WTC11 (cell line): ENCODE measurements around the gene OSBPL7. TPM values are rescaled to one million over a fixed set of nuclear protein-coding genes. Genes with fewer than 3 reads are reported as not detected.
A peak's percentile ranks its signal among the peaks of the same experiment; 100 is the strongest.

Source experiments
- CREM ChIP-seq: sonication (generic); formaldehyde crosslinking; IDR thresholded peaks from 2 replicates; pipeline ENCODE4 v1.8.1; 2022; ENCODE audit warnings: mild to moderate bottlenecking, missing genetic modification reagents, moderate library complexity
- E2F4 ChIP-seq: sonication (generic); formaldehyde crosslinking; IDR thresholded peaks from 2 replicates; pipeline ENCODE4 v1.8.1; 2022; ENCODE audit warnings: low read depth, mild to moderate bottlenecking, moderate library complexity, missing genetic modification reagents, borderline replicate concordance
- ELF4 ChIP-seq: sonication (generic); formaldehyde crosslinking; IDR thresholded peaks from 2 replicates; pipeline ENCODE4 v1.8.1; 2022; ENCODE audit warnings: low read depth, mild to moderate bottlenecking, moderate library complexity, missing genetic modification reagents
- FOXK1 ChIP-seq: sonication (generic); formaldehyde crosslinking; IDR thresholded peaks from 2 replicates; pipeline ENCODE4 v1.8.0; 2022; ENCODE audit warnings: mild to moderate bottlenecking, moderate library complexity, missing genetic modification reagents
- GABPB1 ChIP-seq: sonication (generic); formaldehyde crosslinking; IDR thresholded peaks from 2 replicates; pipeline ENCODE4 v1.8.1; 2023; ENCODE audit warnings: mild to moderate bottlenecking, missing genetic modification reagents
- HMGXB4 ChIP-seq: sonication (generic); formaldehyde crosslinking; IDR thresholded peaks from 2 replicates; pipeline ENCODE4 v1.8.1; 2023; ENCODE audit warnings: mild to moderate bottlenecking, moderate library complexity, missing genetic modification reagents
- JAZF1 ChIP-seq: fragments of 250-450 bp; sonication (Bioruptor Pico); IDR thresholded peaks from 2 replicates; pipeline ENCODE4 v1.9.0; 2021; ENCODE audit warnings: moderate library complexity, mild to moderate bottlenecking, inconsistent platforms
- MAX ChIP-seq: sonication (generic); formaldehyde crosslinking; IDR thresholded peaks from 2 replicates; pipeline ENCODE4 v1.8.0; 2022; ENCODE audit warnings: mild to moderate bottlenecking, missing genetic modification reagents
- MXD4 ChIP-seq: fragments of 250-450 bp; sonication (Bioruptor Pico); IDR thresholded peaks from 2 replicates; pipeline ENCODE4 v1.8.0; 2021; ENCODE audit warnings: mild to moderate bottlenecking, moderate library complexity, borderline replicate concordance
- NR1H2 ChIP-seq: sonication (generic); formaldehyde crosslinking; IDR thresholded peaks from 2 replicates; pipeline ENCODE4 v1.9.0; 2021; ENCODE audit warnings: mild to moderate bottlenecking, moderate library complexity, missing genetic modification reagents
- PRRX2 ChIP-seq: fragments of 250-450 bp; sonication (Bioruptor Pico); IDR thresholded peaks from 2 replicates; pipeline ENCODE4 v1.8.0; 2021; ENCODE audit warnings: mild to moderate bottlenecking
- SMAD3 ChIP-seq: sonication (generic); formaldehyde crosslinking; IDR thresholded peaks from 2 replicates; pipeline ENCODE4 v1.8.0; 2022; ENCODE audit warnings: missing genetic modification reagents, mild to moderate bottlenecking, borderline replicate concordance
- SP1 ChIP-seq: sonication (generic); formaldehyde crosslinking; conservative IDR thresholded peaks from 2 replicates; pipeline ENCODE4 v1.8.1; 2022; ENCODE audit warnings: missing genetic modification reagents
- TP53 ChIP-seq: sonication (generic); formaldehyde crosslinking; IDR thresholded peaks from 2 replicates; pipeline ENCODE4 v1.8.1; 2023; ENCODE audit warnings: mild to moderate bottlenecking, missing genetic modification reagents
- ZNF219 ChIP-seq: sonication (generic); formaldehyde crosslinking; IDR thresholded peaks from 2 replicates; pipeline ENCODE4 v1.8.0; 2023; ENCODE audit warnings: missing genetic modification reagents, mild to moderate bottlenecking, borderline replicate concordance
- ZNF281 ChIP-seq: sonication (generic); formaldehyde crosslinking; IDR thresholded peaks from 2 replicates; pipeline ENCODE4 v1.8.0; 2023; ENCODE audit warnings: mild to moderate bottlenecking, missing genetic modification reagents
- total RNA-seq: library from RNA; stranded (reverse); gene quantifications from 3 replicates; pipeline ENCODE4 v1.2.3, GENCODE V29; 2021
- TF ChIP-seq, protein P1 (sequence below): sonication (generic); formaldehyde crosslinking; IDR thresholded peaks from 2 replicates; pipeline ENCODE4 v1.8.0; 2022; ENCODE audit warnings: missing genetic modification reagents
- TF ChIP-seq, protein P2 (sequence below): fragments of 250-450 bp; sonication (Bioruptor Pico); IDR thresholded peaks from 2 replicates; pipeline ENCODE4 v1.9.0; 2021; ENCODE audit warnings: mild to moderate bottlenecking
- TF ChIP-seq, protein P3 (sequence below): sonication (generic); formaldehyde crosslinking; IDR thresholded peaks from 2 replicates; pipeline ENCODE4 v1.8.1; 2023; ENCODE audit warnings: mild to moderate bottlenecking, missing genetic modification reagents, moderate library complexity

OSBPL7 gene
- total RNA-seq, 1 experiment from 2014 or later = 13.5 TPM

GRCh38 chr17:47831003-47831933 lies 9.7 kb upstream of the OSBPL7 start, which contains the start of the genes LRRC46 and MRPL10 (continued):
- TF ChIP-seq, protein P1, sequence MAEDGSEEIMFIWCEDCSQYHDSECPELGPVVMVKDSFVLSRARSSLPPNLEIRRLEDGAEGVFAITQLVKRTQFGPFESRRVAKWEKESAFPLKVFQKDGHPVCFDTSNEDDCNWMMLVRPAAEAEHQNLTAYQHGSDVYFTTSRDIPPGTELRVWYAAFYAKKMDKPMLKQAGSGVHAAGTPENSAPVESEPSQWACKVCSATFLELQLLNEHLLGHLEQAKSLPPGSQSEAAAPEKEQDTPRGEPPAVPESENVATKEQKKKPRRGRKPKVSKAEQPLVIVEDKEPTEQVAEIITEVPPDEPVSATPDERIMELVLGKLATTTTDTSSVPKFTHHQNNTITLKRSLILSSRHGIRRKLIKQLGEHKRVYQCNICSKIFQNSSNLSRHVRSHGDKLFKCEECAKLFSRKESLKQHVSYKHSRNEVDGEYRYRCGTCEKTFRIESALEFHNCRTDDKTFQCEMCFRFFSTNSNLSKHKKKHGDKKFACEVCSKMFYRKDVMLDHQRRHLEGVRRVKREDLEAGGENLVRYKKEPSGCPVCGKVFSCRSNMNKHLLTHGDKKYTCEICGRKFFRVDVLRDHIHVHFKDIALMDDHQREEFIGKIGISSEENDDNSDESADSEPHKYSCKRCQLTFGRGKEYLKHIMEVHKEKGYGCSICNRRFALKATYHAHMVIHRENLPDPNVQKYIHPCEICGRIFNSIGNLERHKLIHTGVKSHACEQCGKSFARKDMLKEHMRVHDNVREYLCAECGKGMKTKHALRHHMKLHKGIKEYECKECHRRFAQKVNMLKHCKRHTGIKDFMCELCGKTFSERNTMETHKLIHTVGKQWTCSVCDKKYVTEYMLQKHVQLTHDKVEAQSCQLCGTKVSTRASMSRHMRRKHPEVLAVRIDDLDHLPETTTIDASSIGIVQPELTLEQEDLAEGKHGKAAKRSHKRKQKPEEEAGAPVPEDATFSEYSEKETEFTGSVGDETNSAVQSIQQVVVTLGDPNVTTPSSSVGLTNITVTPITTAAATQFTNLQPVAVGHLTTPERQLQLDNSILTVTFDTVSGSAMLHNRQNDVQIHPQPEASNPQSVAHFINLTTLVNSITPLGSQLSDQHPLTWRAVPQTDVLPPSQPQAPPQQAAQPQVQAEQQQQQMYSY (CRISPR knock-in tag) = no peak
- TF ChIP-seq JAZF1 (CRISPR knock-in tag) (no peak), MXD4 (CRISPR knock-in tag) (no peak), ELF4 (no peak), FOXK1 (CRISPR knock-in tag) (peak; percentile 72; the same call in 1 of the 2 replicates), TP53 (no peak), CREM (0 out of 2 replicates have a peak, but pooled peaks have one; percentile 8), E2F4 (CRISPR knock-in tag) (no peak), GABPB1 (no peak; the same call in 1 of the 2 replicates), HMGXB4 (peak; percentile 52; the same call in 1 of the 2 replicates), MAX (peak; percentile 43; the same call in 1 of the 2 replicates), SMAD3 (no peak), NR1H2 (CRISPR knock-in tag) (no peak), ZNF219 (CRISPR knock-in tag) (no peak), ZNF281 (CRISPR knock-in tag) (no peak), PRRX2 (CRISPR knock-in tag) (no peak), SP1 (CRISPR knock-in tag) (peak; percentile 83)
- TF ChIP-seq, protein P2, sequence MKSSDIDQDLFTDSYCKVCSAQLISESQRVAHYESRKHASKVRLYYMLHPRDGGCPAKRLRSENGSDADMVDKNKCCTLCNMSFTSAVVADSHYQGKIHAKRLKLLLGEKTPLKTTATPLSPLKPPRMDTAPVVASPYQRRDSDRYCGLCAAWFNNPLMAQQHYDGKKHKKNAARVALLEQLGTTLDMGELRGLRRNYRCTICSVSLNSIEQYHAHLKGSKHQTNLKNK (CRISPR knock-in tag) = no peak
- TF ChIP-seq, protein P3, sequence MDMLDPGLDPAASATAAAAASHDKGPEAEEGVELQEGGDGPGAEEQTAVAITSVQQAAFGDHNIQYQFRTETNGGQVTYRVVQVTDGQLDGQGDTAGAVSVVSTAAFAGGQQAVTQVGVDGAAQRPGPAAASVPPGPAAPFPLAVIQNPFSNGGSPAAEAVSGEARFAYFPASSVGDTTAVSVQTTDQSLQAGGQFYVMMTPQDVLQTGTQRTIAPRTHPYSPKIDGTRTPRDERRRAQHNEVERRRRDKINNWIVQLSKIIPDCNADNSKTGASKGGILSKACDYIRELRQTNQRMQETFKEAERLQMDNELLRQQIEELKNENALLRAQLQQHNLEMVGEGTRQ = no peak
